ENCODE measurements around the gene TNFRSF14.
A peak's percentile ranks its signal among the peaks of the same experiment; 100 is the strongest.
"Not testable (repeated sequence)": the region's sequence is repeated elsewhere in the genome, so short reads cannot be mapped to it uniquely, and the experiment has no call there.

Gene TNFRSF14

DNA sequence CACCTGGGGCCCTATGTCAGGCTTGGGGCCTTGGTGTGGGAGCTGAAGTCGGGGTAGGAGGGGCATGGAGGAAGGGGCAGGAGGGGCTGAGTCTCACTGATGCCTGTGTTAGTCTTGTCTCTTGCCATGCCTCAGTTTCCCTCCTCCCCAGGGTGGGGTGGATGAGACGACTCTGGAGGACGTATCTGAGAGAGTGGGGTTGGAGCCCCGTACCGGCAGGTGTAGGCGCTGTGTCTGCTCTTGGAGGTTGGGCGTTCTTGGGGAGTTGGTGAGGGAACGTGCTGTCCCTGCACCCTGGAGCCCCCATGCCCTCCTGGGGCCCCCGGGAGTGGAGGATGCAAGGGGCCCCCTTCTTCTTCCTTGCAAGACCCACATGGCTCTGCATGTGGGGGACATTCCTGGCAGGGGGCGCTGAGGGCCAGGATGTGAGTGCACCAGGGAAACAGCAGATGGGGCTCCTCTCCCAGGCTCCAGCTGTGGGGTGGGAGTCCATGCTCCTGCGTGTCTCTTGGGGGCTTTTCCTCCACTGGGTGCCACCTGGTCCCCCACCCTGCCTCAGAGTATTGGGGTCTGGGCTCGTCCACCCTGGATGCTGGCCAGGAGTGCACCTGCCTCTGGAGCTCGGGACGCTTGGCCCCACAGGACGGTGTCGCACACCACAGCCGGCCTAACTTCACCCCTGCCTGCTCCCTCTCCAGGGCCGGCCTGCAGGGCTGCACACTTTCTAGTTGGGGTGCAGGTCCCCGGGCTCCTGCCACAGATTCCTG lies 1.4 kb upstream of the TNFRSF14 start:
- DNase-seq = peak; percentile 30 to 39

DNA sequence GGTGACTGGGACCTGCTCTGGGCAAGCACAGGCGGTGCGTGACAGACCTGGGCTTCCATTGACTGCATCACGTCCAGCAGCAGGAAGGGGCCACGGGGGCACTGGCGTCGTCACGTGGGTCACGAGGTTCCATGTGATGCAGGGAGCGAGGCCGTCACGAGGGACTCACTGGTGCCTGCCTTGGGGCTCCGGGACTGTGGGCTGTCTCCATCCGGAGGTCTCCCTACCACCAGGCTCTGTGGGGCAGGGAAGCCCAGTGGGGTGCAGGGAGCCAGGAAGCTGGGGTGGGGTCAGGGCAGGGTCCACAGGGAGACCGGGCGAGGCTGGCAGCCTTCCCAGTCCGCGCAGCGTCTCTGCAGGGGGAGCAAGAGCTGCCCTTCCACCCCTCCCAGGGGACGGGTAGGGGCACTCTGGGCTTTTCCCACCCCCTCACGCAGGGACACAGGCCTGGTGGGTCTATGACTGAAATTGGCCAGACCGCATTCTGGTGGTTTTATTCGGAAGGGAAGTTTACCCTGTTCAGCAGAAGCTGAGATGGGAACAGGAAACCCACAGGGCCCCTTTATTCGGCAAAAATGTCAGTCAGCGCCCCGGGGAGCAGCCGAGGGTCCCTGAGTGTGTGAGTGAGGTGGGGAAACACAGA lies 416 bp upstream of the TNFRSF14 start:
- DNase-seq = peak; percentile 72 to 85

DNA sequence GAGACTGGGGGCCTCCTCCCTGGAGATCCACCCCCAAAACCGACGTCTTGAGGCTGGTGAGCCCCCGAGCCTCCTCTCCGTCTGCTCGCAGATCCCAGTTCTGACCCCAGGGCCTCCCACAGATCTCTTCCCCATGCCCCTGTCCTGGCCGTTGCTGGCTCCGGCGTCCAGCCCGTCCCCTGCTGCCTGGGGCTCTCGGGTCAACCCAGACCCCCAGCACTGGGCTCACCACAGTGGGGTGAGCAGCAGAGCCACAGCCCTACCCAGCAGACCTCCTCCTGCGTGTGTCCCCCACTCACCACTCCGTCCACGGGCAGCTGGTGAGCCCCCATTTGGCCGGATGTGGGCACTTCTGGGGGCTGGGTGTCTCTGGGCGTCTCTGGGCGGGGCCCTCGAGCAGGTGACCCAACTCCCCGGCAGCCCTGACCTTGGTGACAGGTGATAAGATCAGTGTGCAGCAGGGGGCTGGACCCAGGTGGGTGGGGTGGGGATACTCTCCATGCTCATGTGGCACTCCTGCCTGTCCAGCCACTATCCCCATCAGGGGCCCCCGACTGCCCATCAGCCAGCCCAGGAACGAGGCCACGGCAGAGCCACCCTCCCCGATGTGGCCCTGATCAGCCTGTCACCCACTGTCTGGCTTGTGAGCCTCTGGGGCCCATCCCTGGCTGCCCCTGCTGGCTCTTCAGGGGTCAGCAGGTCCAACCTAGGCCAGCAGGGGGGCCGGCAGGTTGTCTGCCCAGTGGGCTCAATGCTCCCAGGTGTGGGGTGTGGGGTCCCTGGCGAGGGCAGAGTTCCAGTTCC lies 709 bp downstream of the TNFRSF14 start:
- DNase-seq = peak in 1 of 2 donors; percentile 27

DNA sequence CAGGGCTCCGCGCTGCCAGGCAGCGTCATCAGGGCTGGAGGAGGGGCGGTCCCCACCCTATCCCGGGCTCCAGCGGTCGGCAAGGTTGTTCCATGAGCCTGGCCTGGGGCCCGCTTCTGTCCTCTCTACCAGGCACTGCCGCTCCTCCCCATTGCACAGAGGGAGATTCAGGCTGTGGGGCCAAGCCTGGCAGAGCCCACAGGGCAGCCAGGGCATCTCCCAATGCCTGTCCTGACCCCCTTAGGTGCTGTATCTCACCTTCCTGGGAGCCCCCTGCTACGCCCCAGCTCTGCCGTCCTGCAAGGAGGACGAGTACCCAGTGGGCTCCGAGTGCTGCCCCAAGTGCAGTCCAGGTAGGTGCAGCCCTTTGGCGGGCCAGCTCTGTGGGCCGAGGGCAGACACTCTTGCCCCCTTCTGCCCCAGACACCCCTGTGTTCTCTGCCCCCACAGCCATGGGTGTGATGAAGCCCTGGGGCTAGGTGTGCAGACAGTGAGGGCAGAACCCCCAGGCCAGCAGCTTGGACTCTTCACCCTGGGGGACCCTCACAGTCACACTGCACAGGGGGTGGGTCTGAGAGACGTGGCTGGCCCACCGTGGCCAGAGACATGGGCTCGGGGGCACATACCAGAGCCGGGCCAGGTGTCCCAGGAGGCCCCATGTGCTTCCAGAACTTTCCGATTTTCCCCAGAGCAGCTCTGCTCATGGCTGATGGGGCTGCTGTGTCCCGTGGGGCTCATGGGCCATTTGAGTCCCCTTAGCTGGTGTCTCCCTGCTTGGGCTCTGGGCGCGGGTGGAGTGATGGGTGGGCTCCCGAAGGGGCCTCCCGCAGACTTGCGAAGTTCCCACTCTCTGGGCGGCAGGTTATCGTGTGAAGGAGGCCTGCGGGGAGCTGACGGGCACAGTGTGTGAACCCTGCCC lies 1.6 kb downstream of the TNFRSF14 start:
- no peak for DNase-seq

DNA sequence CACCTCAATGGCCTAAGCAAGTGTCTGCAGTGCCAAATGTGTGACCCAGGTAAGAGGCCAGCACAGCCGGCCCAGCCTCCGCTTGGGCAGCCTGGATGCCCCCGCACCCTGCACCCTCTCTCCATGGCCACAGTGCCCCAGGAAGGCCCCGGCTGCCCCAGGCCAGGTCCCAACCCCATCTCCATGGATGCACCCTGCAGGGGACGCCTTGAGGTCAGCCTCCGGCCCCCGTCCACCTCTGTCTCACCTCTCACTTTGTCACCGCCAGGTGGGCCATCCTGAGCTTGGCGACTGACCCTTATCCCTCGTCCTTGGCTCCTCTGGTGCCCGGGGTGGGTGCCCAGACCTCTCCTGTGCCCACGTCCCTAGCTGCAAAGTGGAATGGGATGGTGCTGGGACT lies 2.2 kb downstream of the TNFRSF14 start:
- DNase-seq = no peak

DNA sequence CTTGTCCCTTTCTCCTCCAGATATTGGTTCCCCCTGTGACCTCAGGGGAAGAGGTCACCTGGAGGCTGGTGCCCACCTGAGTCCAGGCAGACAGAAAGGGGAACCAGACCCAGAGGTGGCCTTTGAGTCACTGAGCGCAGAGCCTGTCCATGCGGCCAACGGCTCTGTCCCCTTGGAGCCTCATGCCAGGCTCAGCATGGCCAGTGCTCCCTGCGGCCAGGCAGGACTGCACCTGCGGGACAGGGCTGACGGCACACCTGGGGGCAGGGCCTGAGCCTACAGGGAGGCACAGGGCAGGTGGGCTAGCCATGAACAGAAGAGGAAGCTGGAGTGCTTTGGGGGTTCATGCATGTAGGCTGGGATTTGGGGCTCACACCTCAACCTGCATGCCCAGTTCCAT lies 2.7 kb downstream of the TNFRSF14 start:
- DNase-seq = no peak

DNA sequence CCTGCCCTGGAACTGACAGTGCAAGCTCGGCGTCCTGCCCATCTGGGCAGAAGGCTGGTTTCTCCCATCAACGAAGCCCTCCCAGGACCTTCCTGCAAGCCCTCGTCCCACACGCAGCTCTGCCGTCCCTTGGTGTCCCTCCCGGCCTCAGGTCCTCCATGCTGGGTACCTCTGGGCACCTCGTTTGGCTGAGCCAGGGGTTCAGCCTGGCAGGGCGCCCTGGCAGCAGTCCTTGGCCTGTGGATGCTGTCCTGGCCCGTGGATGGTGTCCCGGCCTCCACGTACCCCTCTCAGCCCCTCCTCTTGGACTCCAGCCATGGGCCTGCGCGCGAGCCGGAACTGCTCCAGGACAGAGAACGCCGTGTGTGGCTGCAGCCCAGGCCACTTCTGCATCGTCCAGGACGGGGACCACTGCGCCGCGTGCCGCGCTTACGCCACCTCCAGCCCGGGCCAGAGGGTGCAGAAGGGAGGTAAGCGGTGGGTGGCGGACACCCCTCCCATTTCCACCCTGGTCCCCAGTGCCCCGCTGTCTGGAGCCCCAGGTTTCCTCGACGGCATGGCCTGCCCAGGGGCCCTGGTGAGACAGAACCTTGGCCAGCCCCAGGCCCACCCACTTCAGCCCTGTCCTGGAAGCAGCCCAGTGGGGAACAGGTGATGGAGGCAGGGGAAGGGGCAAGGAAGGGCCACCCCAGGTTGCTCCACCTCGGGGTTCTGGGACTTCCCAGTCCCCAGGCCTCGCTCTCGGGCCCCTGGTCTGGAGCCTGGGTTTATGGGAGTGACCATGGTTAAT lies 3.5 kb downstream of the TNFRSF14 start:
- DNase-seq = no peak

DNA sequence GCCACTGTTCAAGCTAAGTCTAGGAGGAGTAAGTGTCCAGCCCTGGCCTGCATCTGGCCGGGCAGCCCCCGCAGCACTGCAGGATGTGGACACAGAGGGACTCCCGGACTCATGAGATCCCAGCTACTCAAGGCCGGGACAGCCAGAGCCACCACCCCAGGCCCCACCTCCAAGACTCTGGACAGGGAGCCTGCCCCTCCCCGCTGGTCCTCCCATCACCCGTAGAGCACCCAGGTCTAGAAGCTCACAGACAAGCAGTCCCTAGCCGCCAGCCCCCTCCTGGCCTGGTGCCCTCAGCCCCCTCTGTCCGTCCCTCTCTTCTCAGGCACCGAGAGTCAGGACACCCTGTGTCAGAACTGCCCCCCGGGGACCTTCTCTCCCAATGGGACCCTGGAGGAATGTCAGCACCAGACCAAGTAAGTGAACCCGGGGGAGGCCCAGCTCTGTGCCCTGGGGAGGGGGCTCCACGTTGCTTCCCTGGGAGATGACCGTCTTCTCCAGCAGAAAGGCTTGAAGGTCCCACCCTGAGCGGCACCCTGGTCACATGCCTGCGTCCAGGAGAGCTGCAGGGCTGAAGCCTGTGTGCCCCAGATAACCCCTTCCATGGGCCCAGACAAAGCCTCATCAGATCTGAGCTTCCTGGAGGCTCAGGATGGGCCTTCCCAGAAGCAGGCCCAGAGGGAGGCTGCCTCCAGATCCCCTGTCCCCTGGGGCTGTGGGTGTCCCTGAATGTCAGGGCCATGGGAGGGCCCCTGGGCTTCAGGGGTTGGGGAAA lies 4.3 kb downstream of the TNFRSF14 start:
- no peak for DNase-seq

DNA sequence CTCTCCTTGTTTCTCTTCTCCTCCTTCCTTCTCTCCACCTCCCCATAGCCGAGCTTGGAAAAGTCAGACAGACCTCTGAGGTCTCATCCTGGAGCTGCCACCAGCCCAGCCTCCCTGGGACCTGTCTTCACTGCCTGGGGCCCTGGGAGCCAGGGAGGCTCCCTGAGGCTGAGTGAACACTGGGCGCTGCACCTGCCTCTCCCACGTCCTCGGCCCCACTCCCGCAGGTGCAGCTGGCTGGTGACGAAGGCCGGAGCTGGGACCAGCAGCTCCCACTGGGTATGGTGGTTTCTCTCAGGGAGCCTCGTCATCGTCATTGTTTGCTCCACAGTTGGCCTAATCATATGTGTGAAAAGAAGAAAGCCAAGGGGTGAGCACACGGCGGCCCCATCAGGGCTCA lies 5.3 kb downstream of the TNFRSF14 start:
- no peak for DNase-seq

DNA sequence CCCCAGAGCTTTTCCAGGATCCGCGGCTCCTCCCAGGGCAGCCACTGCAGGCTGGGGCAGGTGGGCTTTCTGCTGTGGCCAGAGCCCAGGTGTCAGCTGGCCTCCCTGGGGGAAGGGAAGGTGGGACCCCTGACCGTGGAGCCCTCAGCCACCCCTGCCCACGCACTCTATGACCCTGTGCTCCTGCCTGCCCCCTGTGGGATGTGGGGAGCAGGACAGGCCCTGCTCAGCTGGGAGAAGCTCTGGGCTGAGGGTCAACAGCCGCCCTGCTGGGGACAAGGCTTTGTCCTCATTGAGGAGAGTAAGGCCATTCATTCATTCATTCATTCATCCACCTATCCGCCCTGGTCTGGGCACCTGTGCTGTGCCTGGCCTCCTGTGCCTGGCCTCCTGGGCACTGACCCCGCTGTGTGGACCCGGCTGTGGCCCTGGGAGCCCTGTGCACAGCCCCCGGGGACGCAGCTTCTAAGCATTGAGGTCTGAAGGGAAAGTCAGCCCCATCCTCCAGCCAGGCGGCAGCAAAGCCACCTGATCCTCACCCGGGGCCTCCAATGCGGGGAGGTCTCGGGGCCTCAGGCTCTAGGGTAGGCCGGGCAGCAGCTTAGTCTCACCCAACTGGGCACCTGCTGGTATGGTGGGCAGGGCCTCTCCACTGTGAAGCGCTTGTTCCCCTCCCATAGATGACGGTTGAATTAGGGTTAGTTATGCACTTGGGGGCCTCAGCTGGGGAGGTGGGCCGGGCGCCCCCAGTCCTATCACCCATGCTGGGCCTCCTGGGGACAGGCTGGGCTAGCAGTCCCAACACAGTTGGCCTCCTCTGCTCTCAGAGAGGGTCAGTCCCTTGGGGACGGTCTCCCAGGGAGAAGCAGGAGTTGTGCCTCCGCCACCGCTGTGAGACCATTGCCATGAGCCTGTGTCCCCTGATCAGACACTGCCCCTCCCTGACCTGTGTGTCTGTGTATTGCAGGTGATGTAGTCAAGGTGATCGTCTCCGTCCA lies 6.0 kb downstream of the TNFRSF14 start:
- DNase-seq = no peak

DNA sequence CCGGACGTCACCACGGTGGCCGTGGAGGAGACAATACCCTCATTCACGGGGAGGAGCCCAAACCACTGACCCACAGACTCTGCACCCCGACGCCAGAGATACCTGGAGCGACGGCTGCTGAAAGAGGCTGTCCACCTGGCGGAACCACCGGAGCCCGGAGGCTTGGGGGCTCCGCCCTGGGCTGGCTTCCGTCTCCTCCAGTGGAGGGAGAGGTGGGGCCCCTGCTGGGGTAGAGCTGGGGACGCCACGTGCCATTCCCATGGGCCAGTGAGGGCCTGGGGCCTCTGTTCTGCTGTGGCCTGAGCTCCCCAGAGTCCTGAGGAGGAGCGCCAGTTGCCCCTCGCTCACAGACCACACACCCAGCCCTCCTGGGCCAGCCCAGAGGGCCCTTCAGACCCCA lies 7.0 kb downstream of the TNFRSF14 start:
- no peak for DNase-seq

DNA sequence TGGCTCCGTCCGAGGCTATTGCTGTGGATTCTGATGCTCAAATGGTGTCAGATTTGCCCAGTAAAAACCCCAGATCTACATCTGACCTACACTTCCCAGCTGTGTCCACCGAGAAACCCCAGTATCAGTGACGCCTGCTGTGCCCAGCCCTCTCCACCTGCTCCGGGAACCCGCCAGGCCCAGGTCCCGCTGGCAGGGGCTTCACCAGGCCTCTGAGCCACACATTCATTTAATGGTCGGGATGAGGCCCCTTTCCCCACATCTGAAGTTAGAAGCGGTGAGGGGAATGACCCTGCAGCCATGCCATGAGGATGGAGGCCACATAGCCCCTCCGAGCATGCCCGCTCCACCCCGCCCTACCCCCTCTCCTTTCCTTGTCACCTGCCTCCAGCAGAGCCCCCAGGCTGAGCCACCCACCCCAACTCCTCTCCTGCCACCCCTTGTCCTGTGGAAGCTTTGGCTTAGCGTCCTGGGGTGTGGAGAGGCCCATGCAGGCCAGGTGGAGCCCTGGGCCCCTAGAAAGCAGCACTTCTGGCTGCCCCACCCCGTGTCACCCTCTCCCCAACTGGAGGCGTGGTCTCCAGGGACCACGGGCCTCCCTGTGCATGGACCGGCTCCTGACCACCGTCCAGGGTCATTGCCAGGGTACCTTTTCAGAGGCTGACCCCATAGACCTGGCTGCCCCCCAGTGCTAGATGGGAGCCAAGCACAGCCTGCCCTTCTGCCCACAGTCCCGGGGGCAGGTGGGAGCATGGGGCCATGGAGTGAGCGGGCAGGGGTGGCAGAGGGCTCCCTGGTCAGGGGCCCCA lies 8.0 kb downstream of the TNFRSF14 start:
- no peak for DNase-seq

DNA sequence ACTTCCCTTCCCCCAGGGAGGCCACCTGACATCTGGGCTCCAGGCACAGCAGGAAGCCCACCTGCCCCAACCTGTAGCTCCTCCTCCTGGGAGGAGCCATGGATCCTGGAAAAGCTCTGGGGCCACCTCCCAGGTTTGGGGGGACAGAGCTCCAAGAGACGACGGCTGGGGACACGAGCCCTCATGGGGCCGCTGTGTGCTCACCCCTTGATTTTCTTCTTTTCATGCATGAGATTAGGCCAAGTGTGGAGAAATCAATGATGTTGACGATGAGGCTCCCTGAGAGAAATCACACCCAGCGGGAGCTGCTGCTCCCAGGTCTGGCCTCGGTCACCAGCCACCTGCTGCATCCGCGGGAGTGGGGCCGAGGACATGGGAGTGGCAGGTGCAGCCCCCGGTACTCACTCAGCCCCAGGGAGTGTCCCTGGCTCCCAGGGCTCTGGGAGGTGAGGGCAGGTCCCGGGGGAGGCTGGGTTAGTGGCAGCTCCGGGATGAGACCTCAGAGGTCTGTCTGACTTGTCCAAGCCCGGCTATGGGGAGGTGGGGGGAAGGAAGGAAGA lies 8.7 kb downstream of the TNFRSF14 start:
- DNase-seq = no peak

DNA sequence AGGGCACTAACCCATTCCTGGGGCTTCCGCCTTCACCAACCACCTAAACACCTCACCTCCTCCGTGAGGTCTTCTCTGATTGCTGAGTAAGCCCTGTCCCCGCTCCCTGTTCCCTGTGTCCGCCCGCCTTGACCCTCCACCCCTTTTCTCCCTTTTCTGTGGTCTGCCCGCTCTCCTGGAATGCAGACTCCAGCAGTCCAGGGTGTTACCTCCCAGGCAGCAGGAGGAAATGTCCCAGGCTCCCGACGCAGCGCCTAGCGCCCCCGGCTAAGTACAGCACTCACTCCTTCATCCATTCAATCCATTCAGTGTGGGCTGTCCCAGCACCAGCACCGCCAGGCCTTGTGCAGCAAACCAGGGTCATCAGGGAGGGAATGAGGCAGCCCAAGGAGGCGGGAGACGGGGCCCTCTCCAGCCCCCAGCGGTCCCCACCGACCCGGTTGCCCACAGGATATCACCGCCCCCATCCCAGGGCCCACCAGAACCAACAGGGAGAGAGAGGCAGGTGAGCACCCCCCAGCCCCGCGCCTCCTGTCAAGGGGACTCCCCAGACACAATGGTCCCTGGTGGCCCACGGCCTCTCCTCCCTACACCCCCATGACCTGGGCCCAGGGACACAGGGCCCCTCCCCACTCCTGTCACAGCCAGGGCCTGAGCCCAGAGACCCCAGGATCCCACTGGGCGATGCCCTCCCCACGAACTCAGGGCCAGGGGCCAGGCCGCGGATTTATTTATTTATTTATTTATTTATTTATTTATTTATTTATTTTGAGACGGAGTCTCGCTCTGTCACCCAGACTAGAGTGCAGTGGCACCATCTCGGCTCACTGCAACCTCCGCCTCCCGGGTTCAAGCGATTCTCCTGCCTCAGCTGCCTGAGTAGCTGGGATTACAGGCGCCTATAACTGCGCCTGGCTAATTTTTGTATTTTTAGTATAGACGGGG lies 10.2 kb downstream of the TNFRSF14 start:
- DNase-seq = no peak

DNA sequence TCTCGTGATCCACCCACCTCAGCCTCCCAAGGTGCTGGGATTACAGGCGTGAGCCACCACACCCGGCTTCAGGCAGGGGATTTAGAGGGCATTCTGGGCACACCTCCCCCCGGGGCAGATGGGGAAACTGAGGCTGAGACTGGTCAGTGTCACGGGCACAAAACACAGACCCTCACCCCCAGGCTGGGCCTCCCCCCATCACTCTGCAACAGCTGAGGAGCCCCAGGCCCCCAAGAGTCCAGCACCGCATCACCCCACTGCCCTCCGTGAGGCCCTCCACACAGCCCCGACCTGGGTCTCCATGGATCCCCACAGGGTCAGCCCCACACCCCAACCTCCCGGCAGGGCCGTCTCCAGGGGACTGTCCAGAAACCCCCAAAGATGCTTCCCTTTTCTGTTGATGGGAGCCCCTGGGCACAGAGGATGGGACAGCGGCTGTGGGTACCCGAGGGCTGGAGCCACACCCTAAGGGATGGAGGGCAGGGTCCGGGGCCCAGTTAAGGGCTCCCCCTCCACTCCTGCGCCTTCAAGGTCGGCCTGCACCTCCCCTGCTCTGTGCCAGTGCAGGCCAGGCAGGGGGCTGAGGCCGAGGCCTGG lies 11.0 kb downstream of the TNFRSF14 start:
- no peak for DNase-seq

DNA sequence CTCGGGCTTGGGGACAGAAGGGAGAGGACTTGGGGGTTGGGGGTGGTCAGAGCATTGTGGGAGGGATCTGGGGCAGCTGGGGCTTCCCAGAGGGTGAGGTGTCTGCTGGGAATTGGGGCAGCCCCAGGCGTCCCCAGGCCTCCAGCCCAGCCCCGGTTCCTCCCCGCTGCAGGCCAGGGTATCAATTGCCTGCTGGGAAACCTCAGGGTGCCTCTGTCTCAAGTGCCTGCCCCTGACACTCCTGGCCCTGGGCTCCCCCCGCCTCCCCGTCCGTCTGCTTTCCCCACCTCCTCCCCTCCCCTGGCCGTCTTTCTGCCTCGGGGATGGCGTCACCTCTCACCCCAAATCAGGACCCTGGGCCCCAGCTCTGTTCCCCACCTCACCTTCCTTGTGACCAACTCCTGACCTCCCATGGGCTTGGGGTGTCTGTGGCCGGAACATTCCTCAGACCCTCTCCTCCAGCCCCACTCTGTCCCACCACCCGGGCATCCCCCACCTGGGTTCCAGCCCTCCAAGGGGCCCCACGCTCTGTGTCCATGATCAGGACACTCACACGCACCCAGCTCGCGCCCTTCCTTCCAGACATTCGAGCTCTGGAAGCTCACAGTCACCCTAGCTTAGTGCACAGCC lies 12.1 kb downstream of the TNFRSF14 start:
- DNase-seq = not testable (repeated sequence)

Data from inflammatory macrophage treated with lipopolysaccharide for 1 hour (primary cell).